ENCODE results near the gene CLRN2.
A peak's percentile ranks its signal among the peaks of the same experiment; 100 is the strongest.

CLRN2 gene, protein sequence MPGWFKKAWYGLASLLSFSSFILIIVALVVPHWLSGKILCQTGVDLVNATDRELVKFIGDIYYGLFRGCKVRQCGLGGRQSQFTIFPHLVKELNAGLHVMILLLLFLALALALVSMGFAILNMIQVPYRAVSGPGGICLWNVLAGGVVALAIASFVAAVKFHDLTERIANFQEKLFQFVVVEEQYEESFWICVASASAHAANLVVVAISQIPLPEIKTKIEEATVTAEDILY

DNA sequence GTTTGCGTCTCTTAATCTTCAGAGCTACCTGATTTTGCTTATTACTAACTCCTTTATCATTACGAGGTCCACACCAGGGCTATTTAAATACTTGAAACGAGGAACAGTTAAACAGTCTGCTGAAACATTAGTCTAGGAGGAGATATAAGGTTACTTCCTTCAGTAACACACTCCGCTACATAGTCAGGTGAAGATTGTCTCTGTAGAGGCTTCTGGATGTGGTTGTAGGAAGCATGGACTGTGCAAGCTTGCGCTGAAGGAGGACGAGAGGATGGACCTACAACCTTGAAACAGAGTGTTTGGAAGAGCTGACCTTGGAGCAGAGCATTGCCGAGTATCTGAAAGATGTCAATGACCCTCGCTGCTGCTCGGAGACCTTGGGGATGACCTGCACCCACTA is at the start of gene CLRN2:
TSS of gene CLRN2 (plus strand) at position 301 of the 400 bp plus-strand sequence. CDS start 102 bp downstream, outside the sequence.
- no peak for DNase-seq (ENCODE audit: low read depth)

- DNase-seq (ENCODE audit: low read depth), result peak; percentile 49
These were observed 46.2 kb upstream of the CLRN2 start for GRCh38 chr4:17468619-17469221.

GRCh38 chr4:17469931-17470674 is 44.9 kb upstream of the CLRN2 start:
- DNase-seq (ENCODE audit: low read depth), result no peak

- DNase-seq (ENCODE audit: low read depth), result no peak
These were observed 39.5 kb upstream of the CLRN2 start for GRCh38 chr4:17475481-17475880.

DNA sequence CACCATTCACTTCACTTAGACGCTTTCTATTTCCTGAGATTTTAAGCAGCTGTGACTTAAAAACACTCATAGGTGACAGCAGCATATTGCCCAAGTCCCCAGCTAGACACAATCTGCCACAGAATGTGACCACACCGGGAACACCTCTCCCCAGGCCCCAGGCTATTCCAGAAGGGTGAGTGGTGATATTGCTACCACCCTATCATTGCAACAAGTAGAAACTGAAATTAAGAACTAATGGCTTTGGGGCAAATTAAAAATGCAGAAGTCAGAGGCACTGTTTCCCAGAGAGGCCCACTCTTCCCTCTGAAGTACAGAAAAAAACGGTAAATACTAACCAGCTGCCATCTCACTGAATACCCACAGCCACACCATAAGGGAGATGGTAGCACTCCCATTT is 38.1 kb upstream of the CLRN2 start:
- no peak for DNase-seq (ENCODE audit: low read depth)

DNA sequence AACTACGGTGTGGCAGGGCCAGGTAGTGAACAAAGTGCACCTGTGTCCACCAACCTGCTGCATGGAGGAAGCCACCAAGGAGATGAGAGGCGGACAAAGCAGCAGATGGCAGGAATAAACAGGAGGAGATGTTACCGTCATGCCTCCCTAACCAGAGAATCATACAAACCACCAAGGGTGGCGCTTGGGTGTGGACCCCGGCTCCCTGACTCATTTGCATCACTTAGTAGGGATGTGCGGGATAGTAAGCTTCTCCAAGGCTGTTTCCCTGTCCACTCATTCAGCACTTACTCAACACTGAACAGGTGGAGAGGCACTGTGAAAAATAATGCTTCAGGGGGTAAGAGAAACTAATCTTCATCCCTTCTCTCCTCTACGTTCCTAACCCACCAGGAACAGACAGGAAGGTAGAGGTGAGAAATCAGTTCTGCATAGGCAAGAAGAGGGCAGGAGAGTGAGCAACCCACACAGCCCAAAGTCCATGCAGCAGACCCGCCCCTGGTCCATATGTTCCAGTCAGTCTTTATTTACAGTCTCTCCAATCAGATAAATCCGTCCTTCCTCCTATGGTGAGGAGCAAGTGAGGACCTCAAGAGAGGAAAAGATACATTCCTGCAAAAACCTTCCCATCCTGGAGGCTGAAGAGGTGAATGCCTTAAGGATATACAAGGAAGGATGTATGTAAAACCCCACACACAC is 37.0 kb upstream of the CLRN2 start:
- DNase-seq (ENCODE audit: low read depth), result no peak

DNA sequence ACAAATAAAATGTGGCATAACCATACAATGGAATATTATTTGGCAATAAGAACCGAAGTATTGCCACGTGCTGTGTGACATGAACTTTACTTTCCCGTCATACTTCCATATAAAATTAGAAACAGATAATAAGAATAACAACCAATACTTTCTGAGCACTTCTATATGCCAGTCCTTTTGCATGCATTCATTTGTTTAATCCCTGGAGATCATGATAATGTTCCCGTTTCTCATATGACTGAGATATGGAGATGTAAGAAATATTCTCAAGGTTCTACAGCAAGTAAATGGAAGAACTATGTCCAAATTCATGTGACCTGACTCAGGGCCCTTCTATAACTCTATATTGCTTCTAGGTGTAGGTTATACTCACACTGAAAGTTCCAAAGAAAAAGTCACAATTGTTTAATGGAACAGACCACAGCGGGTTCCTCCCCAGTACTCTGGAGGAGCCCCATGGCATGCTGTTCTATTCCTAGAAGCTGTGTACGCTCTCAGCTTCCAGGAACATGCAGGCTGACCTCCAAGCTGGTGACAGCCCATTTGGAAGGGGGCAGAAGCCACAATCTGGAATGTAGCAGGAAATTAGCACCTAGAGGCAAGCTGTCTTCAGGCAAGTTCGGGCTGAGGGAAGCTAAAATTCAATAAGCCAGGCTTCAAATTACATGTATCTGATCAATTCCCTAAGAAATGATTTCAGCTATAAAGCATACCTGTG is 34.6 kb upstream of the CLRN2 start:
- DNase-seq (ENCODE audit: low read depth), result no peak

GRCh38 chr4:17480955-17481354 is 34.0 kb upstream of the CLRN2 start:
- DNase-seq (ENCODE audit: low read depth), result no peak

DNA sequence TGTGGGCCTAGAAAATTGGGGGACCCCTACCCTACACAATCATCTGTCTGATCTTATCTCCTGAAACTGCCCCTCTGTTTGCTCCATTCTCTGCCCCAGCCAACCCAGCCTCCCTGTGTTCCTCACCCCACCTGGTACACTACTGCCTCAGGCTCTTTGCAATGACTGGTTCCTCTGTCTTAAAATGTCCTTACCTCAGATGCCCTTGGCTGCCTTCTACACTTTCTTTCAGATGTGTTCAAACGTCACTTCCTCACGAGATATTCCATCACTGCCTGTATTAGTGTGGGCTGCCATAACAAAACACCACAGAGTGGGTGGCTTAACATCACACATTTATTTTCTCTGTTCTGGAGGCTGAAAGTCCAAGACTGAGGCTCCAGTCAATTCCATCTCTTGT is 32.2 kb upstream of the CLRN2 start:
- no peak for DNase-seq (ENCODE audit: low read depth)

DNA sequence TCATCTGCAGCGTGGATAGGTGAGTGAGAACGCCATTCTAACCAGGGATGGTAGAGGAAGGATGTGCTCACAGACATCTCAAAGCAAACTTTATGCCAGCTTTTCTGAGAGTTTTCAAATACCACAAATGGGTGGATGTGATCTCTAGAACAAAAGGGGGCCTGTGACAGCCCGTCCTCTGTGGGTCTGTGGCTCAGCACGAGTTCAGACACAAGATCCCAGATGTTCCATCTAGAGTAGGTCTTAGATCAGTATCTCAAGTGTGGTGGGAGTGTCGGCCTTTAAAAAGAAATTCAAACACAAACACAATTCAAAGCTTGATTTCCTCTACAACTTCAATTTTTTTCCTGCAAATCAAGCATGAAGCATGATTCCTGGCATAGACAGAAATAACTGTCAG is 25.8 kb upstream of the CLRN2 start:
- no peak for DNase-seq (ENCODE audit: low read depth)

DNA sequence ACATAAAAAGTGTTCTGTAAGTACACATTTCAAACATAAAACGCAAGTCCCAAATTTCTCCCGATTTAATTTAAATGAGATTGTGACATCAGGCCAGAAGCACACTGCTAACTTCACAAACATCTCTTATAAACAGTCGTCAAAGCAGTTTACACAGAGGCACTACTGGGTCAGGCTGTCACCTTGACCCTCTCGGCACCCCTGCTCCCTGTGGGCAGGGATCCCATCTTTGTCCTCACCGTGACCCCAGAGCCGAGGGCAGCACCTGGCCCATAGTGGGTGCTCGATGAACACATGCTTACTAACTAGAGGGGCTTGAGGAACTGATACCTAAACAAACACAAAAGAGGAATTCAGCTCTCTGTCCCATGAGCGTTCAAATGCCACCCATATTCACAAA is 25.2 kb upstream of the CLRN2 start:
- DNase-seq (ENCODE audit: low read depth), result no peak

GRCh38 chr4:17490575-17491059 is 24.3 kb upstream of the CLRN2 start:
- DNase-seq (ENCODE audit: low read depth), result no peak

DNA sequence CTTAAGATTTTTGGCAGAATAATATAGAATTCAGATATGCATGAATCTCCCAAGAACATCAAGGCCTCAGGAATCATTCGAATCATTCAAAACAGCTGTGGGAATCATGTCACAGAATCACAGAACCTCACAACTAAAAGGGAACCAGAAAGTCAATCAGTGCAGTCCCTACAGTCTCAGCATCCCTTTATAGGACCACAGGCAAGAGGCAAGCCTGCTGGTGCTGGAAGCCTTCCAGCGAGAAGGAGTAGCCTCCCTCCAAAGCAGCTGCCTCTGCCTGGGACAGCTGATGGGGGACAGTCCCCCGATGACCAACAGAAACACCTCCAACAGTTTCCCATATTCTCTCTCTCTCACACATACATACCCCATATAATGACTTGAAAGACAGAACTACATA is 23.8 kb upstream of the CLRN2 start:
- DNase-seq (ENCODE audit: low read depth), result no peak

GRCh38 chr4:17492058-17492741 is 22.8 kb upstream of the CLRN2 start:
- no peak for DNase-seq (ENCODE audit: low read depth)

DNA sequence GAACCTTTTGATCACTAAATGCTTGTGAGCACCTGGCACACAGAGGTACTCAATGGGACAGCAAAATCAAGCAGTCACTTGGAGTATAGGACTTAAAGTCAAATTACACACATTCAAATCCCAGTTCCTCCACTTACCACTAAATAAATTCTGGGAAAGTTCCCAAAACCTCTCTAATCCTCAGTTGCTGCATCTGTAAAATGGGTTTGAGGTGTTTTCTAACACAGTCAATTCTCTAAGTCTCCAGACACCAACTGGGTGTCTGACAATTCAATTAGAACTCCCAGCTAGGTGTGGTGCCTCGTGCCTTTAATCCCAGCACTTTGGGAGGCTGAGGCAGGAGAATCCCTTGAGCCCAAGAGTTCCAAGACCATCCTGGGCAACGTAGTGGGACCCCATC is 22.1 kb upstream of the CLRN2 start:
- no peak for DNase-seq (ENCODE audit: low read depth)

GRCh38 chr4:17493619-17494018 is 21.3 kb upstream of the CLRN2 start:
- DNase-seq (ENCODE audit: low read depth), result no peak

DNA sequence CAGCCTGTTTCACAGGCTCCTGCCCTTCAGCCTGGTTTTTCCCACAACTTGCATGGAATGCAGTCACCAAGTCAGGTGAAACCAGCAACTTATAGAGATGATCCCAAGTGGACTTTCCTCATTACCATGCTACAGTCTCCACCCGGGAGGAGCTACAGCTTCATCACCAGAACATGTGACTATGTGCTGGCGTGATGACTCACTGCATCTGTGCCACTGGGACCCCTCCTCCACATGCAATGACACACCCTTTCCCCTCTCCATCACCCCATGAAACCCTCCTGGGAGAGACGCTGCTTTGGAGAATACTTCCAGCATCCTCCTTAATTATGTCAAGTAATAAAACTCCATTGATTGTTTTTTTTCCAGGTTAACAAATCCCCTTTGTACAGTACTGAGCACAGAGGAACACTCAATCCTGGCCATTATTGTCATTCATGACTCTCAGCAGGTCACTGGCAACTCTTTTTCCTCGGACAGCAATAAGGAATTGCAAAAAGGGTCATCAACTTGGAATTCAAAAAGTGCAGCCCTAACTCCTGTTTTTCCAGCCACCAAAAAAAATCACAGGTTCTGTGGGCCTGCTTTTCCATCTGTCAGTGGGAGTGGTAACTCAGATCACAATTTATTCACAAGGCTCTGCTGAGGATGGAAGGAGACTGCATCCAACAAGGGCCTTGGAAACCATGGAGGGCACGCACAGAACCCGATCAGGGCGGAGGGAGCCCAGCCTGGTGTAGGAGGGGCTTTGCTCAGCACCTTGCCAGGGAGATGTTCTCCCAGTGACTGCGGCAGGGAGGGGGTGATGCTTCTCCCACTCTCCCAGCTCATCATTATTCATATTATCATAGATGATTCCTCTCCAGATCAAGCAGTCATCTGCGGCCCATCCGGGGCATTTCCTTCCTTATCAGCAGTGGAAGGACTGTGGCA is 20.4 kb upstream of the CLRN2 start:
- peak; percentile 73 for DNase-seq (ENCODE audit: low read depth)

DNA sequence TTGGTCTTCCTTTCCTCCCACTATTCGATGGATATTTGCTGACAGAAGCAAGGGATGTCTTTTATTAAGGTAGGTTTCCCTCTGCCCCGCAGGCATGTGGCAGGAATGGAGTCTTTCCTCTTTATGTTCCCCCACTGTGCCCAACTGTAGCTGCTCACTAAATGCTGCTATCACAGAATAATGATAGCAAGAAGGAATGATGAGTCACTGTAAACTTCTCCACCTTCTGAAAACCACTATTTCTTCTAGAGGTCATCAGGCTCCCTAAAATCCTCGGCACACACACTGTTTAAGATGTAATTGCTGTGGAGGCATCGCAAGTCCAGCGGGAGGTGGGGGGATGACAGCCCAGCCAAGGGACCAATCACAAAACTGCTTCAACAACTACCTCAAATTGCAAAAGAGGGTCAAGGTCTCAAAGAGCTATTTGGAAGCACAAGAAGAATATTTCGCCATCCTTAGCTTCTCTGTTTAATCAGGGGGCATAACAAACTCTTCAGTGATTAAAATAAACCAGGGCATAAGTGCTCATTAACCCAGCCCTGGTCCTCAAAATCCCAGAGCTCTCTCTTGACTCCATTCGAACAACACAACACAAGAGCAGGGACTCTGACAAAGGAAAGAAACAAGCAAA is 17.0 kb upstream of the CLRN2 start:
- DNase-seq (ENCODE audit: low read depth), result no peak

DNA sequence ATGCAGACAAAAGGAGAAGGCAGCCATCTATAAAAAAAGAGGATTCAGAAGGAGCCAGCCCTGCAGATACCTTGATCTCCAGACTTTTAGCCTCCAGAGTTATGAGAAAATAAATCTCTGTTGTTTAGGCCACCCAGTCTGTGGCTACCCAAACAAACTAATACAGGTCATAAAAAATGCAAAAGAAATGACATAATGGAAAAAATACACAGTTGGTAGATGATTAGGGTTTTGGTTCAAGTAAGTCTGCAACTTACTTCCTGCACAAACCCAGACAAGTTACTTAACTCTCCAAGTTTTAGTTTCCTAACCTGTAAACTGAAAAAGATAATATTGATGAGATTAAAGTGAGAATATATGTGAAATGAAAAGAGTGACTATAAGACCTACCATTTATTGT is 14.4 kb upstream of the CLRN2 start:
- DNase-seq (ENCODE audit: low read depth), result no peak

DNA sequence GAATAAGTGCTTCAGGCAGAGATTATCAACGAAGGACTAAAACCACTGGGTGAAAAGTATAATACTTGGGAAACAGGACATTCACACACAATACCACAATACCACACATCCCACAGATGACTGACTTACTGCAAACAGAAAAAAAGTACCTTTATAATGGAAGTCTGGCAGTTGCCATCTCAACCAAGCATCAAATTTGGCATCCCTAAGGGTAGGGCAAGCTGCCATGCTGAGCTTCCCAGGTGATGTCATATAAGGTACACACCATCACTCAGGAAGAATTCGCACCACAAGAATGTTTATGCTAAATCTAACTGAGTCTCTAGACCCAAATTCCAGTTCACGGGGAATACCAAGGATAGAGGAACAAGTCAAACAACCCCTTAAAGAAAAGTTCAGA is 12.2 kb upstream of the CLRN2 start:
- no peak for DNase-seq (ENCODE audit: low read depth)
